ENCODE measurements around the gene CABCOCO1.

The CABCOCO1 gene

DNA sequence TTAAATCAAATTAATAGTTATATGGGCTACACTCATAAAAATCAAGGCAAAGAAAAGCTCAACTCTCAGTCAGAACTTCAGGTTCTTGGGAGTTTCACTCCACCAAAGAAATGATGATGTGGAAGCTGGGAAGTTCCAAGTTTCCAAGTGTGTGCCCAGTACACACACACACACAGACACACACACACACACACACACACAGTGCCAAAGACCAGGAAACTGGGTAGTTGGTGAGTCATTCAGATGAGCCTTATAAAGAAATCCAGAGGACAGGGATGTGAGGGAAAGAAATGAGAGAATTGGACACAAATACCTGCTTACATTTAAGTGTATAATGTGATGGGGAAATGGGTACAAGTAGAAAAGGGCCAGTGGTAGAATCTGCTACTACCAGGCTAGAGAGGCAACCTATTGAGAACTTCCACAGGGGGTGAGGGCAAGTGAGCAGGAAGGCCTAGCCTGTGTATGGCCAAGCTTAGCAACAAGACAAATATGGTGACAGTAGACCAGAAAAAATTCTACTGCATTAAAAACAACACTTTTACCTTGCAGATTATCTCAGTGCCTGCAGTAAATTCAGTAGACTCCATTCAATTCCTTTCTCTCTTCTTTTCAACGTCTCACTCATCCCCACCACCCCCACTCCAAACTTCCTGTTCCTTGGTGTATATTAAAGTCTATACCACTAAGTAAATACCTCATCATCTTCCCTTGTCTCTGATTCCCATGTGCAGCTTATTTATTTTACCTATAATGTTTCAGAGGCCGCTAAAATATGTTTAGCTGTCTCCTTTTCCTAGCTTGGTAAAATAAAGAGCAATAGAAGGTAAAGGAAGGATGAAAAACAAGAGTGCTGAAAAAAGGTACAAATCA lies 95.0 kb downstream of the CABCOCO1 start:
- no peak for DNase-seq

DNA sequence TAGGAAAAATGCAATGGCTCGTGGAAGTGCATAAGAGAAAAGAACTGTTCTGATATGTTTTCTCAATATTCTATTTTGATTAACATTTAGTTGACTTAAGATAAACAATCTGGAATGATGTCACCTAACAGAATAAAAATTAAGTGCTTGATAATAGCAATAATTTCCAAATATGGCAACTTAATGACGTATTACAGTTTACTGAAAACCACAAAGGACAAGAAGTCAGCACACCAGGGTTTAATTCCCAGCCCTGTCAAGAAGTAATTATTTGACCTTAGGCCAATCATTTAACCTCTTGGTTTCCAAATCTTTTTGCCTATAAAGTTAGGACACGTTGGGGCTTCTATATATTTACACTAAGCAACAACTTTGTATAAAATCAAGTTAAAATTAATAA lies 95.7 kb downstream of the CABCOCO1 start:
- no peak for DNase-seq

DNA sequence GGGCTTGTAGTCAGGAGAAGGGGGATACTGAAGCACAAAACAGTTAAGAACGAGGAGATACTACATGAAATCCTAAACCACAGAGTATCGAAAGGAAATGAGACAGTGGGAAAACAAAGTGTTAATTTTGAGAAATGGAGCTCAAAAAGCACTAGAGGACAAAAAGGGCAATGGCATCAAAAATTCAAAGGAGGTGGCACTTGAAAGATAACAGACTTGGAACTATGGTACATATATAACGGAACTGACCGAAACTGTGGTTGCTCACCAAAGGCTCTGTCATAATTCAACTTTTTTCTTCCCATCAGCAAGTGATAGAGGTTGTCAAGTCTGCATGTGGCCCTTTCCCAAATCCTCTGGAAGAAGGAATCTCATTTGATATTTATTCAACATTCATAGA lies 97.0 kb downstream of the CABCOCO1 start:
- DNase-seq: no peak

DNA sequence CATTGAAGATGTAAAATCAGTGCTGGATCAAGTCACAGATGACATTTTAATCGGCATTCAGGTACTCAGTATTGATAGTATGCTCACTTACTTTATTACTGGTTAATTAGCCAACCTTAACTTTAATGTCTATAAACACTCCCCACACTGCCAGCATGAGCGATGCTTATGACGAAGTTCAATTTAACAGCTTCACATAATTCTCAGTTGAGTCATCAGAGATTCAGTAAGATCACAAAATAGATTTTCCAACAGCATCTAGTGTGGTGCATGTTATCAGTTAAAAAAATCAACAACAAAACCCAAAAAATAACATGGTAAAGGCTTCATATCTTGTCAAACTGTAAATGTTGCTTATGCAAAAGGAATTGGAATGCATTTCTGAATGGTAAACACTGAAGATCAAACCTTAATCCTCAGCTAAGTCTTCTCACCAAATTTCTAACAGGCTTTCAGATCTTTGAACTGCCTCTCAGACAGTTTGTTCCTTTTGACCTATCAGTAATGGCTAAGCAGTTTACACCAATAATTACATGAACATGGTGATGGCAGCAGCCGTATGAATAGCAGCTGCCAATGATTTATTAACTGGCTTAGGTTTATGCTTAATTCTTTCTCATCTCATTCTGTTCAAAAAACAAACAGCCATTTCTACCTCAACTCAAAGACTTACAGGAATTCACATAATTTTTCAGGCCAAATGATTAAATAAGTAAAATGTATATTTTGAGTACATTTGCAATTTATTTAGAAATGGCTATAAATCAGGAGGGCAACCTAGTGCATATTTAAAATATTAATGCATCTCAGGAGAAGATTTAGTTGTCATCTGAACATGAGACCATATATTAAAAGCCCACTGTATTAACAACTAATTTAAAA lies 98.5 kb downstream of the CABCOCO1 start:
- DNase-seq: no peak

DNA sequence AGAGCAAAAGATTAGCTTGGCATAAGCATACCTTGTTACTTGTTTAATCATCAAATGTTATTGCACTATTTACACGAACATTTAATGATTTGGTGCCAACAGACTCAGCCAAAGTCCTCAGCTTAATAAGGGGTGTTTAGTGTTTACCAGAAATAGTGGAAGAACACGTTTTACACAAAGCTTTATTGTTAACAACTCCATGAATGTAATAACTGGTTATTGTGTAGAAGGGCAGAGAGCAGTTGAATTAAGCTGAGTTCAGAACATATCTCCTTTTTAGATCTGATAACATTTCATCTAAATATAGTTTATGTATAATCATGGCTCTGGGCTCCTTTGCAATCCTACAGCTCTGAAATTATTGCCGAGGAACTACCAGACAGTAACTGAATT lies 99.1 kb downstream of the CABCOCO1 start:
- no peak for DNase-seq

DNA sequence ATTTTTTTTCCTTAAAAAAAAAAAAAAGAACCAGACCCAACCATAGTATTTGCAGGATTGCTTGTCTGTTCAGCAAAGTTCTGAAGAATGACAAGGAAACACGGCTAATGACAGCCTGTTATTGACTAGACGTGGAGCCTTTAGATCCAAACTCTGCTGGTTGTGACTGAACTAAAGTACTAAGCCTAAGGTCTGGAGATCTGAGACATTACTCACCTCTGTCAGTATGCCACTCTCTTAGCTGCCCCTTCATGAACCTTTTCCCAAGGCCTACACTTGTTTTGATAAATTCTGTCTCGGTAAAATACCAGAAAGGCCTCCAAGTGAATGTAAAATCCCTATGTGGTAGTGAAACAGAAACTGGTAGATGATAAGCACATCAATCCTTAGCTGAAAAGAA lies 101.0 kb downstream of the CABCOCO1 start:
- DNase-seq: no peak

DNA sequence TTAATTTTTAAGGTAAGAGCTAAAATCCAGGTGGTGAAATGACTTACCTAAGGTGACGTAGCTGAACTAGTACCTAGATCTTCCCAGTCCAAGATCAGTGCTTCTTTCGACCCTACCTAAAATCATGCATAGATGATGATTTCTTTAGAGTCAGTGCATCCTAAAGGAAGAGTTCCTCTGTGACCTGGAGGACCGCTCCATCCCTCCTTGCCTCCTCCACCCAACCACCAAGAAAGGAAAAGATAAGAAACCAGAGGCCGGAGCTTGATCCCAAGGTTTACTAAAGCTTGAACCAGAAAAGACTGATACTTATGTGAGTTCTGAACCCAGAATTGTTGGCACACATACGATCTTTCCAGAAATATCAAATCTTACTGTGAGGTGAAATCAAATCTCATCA lies 101.8 kb downstream of the CABCOCO1 start:
- no peak for DNase-seq

DNA sequence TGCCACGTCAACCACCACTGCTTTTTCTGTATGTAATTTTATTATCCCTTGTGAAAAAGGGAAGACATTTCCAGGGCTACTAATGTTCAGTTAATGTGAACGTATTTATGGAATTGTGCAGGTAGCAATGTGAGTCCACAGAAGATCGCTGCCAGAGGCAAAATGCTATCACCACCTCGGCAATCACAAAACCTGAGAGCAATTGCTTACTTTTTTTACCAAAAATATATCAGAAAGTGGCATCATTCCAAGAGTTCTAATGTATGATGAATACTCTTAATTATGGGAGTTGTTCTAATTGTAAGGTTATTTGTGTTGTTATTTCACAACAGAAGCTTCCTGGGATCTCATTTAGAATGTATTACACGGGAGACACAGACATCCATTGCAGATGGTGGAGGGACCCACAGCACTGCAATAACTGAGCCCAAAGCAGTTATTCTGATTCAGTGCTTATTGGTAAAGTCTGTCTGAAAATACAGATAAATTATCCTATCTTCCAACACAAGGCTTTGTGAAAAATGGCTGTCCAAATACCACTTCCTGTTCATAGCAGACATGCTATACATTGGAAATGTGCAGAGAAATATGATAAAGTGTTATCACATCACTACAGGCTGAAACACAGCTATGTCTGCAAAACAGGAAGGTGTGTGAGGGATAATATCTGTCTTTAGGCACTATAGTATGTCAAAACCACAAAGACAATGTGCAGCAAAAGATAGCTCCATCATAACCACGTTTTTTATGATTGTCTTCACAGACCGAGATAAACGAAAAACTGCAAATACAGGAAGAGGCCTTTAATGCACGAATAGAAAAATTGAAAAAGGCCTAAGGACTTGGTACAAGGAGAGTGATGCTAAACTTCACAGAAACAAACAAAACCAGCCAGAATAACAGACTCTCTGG lies 102.7 kb downstream of the CABCOCO1 start:
- DNase-seq: peak in 1 of 2 donors; percentile 26

DNA sequence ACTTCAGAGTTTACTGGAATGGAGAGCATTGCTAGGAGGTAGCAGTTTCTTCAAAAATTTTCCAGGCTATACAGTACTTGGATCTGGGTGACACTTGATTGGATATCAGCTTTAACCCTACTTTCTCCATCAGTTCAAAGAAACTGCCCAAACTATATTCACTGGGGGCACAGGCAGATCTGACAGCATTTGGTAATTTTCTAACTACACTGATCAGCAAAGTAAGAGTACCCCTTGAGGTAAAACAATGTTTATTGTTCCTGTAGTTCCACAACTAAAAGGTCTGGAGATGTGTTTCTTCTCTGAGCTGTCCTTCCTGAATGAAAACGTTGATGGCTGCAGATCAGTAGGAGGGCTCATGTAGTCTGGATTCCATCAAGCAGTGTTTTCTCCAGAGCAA lies 104.2 kb downstream of the CABCOCO1 start:
- DNase-seq: no peak

DNA sequence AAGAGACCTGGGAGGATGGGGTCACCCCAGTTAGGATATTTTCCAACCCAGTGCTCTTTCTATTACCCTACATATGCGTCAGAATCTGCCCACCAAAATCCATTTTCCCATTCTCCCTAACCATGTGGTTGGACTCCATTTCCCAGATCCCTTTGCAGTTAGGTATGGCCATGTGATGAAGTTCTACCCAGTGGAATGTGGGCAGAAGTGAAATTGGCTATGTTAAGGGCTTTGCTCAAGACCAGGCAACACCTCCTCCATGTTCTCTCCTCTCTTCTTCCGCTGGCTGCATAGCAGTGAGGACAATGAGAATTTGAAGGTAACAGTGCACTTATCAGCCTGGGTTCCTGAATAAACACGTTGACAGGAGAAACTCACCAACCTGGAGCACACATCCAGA lies 111.3 kb downstream of the CABCOCO1 start:
- no peak for DNase-seq

DNA sequence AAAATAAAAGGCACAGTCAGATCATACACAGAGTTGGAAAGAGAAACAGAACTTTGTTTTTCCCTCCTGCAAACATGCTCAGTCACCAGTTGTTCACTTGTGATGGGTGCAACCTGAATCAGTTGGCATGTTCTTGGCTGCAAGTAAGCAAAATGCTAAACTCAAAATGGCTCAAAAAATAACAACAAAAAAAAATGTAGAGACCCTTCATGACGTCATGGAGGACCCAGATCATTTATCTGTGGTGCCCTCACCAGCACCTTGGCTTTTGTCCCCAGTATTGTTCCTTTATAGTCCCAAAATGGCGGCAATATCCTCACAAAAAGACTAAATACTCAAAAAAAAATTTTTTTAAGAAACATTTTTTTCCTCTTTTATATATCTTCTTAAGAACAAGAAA lies 112.4 kb downstream of the CABCOCO1 start:
- no peak for DNase-seq

DNA sequence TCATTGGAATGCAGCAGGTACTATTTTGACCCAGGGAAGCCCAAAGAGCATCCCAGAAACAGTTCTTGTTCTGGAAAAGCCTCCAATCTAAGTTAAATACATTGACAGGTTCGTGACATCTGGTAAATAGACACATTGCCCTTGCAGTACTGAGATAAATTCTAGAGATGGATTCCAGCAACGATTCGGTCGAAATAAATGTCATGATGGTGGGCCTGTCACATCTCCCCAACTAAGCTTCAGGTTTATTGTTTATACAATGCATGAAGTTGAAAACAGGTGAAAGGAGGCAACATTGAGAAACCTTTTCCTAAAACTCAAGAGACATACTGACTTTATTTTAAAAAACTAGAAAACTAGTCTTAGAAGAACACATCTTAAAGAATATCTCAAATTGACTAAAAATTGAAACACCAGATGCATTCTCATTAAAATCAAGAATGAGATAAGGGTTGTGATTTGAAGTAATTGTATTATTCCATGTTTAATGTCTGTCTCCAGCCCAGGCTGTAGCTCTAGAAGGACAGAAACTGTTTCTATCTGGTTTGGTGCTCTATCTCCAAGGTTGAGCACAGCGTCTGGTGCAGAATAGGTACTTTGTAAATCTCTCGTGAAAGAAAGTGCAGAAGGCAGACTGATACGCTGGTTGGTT lies 114.0 kb downstream of the CABCOCO1 start:
- no peak for DNase-seq

DNA sequence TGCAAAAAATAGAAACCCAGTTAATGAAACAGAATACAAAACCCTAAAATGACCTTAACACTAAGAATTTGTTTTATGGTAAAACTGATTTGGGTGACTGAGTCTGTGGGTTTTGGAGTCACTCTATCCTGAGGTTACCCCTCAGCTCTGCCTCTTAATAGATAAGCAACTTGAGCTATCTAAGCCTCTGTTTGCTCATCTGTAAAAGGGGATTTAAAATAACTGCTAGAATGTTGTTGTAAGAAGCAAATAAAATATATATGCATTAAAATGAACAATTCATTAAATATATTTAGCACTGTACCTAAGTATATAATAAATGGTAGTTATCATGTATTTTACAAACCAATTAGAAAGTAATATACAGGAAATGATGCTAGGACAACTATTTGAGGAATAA lies 115.4 kb downstream of the CABCOCO1 start:
- DNase-seq: no peak

DNA sequence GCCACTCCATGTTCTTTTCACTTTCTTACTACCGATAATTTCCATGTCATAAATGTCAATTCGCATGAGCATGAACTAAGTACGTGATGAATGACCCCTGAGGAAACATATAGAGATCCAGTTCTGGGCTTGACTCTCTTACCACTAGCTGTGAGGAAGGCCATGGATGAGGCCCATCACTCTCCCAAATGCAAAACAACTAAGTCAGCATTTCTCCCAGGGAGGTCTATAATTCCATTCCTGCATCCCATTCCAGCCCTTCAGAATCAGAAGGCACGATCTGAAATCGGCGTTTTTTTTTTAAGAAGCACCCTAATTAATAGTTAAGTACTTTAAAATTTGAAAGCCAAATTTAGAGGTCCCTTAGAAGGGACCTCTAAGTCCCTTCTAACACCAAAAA lies 116.5 kb downstream of the CABCOCO1 start:
- no peak for DNase-seq

DNA sequence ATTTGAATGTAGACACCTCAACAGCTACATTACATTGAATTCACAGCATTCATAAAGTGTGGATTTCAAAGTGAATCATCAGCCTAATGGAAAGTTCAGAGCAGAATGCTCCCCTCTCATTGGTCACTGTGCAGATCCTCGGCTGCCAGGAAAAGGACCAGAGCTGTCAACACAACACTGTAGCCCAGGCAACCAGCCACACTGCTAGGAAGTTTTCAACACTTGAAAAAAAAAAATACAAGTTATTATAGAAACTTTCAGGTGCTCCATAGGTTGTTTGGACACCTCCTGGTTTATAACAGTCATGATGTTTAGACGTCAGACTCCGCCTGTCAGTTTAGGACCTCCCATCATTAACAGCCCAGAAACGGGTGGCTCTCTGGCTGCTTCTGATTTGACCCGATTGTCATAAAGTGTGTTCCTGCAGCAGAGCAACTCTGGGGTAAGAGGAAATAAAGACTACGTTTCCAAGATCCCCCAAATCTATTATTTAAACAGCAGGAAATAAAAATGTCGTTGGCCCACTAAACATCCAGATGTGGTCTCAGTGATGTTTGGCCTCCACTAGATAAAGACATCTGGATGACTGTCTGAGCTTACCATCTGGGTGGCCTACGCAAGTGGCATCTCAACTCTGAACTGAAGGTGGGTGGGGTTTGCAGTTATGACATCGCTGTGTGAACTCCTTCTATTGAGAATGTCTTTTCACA lies 117.4 kb downstream of the CABCOCO1 start:
- DNase-seq: peak in 1 of 2 donors; percentile 34

DNA sequence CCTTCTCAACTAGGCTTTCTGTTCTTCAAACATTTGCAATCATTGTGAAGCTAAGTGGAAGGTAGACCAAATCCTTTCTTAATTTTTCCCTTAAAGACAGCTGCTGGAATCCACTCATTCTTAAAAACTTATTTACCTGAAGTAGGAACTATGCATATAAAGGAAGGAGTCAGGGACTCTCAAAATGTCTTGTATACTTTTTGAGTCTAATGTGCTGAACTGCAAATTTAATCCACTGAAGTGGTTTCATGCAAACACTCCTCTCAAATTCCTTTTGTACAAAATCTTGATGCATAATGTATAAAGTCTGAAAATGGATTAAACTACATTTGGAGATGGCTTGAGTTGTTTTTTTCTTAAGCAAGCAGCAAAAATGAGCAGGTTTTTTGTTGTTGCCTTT lies 118.0 kb downstream of the CABCOCO1 start:
- no peak for DNase-seq

DNA sequence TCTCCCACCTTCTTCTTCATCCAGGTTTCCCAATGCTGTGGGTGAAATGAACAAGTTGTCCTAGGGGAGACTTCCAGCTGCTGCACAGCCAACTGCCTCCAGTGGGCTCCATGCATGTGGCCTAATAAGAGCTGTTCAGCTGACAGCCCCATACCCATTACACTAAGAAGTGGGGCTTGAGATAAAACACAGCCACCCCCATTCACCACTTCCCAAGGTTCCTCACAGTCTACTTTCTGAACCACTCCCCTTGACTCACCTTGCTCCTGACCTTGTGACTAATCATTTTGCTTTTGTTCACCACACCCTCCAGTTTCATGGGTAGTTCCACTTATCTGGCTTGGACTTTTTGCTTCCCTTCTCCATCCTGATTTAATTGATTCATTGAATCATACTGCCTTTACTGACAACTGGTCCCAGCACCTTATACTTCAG lies 119.3 kb downstream of the CABCOCO1 start:
- no peak for DNase-seq

DNA sequence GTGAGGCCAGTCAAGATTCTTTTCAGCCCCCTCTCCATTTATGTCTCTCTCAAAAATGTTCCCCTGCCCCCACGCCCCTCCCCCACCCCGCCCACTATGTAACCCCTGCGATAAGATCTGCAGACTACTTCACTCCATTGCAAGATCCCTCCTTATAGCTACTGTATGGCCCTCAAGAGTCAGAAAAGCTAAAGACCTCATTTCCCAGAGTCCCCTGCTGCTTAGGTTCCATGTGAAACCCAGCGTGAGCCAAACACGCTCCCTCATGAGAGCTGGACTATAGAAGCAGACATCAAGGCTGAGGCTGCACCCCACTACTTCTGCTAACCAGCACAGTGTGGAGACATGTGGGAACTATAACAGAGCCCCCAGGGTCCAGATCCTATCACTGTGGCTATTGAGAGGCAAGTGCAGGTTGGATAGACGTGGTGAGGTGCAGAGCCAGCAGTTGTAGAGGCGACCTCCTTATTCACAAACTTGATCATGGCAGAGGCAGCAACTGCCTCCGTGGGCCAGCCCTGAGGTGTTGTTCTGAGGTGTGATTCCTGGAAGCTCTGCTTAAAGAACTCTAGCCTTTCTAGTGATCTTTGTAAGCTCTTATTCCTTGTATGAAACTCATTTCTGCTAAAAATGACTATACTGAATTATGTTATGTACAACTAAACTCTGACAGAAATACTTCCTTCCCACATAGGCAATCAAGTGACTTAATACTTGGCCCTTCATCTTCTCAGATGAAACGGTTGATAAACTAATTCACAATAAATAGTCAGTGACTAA lies 121.8 kb downstream of the CABCOCO1 start:
- DNase-seq: no peak

DNA sequence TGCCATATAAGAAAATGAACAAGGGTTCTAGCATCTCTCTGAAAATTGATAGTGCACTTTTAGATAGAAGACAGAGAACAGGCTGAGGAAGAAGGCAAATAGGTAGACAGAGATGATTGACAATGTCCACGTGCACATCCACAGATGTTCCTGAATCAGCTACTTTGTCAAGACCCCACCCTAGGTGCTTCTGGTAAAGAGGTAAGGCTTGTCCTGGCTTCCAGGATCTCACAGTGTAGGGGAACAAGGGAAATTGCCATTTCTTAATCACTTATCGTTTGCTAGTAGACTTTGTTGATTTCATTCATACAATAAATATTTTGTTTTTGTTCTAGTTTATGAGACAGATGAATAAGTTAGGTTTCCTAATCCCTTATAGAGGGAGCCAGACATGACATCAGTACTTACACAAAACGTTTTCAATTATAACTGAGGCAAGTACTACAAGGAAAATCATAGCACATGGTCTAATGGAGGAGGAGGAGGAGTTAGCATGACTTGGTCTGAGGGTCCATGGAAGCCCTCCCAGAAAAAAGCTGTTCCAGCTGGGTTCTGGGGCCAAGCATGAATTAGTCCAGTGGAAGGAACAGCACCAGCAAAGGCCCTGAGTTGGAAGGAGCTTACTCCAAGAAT lies 122.9 kb downstream of the CABCOCO1 start:
- DNase-seq: no peak

DNA sequence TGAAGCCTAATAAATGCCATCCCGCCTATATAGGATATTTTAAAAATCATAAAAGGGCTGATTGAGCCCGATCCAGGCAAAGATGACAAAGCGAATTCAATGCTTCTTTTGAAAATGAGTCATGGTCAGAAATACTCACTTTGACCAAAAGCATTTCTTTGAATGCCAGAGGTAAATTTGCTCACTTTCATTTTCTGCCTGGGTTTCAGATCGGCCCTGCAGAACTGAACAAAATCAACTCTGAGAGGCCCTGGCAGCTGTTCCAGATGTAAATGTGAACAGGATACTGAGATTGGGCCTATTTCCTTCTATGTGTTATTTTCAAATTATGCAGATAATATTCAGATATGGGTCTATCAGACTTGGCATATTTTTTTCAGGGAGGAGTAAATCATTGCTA lies 124.0 kb downstream of the CABCOCO1 start:
- no peak for DNase-seq
